Left lung (tissue), 10 donors: ENCODE results near the gene KDSR. TPM values are rescaled to one million over a fixed set of nuclear protein-coding genes. Genes with fewer than 3 reads are reported as not detected.

Source experiments
- ATAC-seq: fragments of 200-7000 bp; cut with Tn5 transposase; one replicate; pipeline ENCODE4 v1.9.1; 2020; ENCODE audit warnings: moderate library complexity
- DNase-seq, 4 donors: peaks; one replicate each; pipeline ENCODE4 v3.0.0-alpha.2; 2013 to 2020
- H3K27ac ChIP-seq, 2 donors: fragments of 200-600 bp; sonication (generic) in 1 of 2; one replicate each; pipeline versions ENCODE4 v1.5.0 to v1.8.0; 2020 to 2021
- H3K27me3 ChIP-seq, 2 donors: fragments of 200-600 bp; sonication (generic) in 1 of 2; one replicate each; pipeline versions ENCODE4 v1.5.0 to v1.8.0; 2020 to 2021
- H3K36me3 ChIP-seq, 2 donors: fragments of 200-600 bp; sonication (generic) in 1 of 2; one replicate each; pipeline versions ENCODE4 v1.5.0 to v1.8.0; 2020 to 2021
- H3K4me1 ChIP-seq, 2 donors: fragments of 200-600 bp; one replicate each; pipeline ENCODE4 v1.8.0; 2021
- H3K4me3 ChIP-seq, 2 donors: fragments of 200-600 bp; sonication (generic) in 1 of 2; one replicate each; pipeline versions ENCODE4 v1.5.0 to v1.8.0; 2020 to 2021; ENCODE audit warnings: mild to moderate bottlenecking in 1 of 2
- H3K9me3 ChIP-seq, 2 donors: fragments of 200-600 bp; sonication (generic) in 1 of 2; one replicate each; pipeline versions ENCODE4 v1.5.0 to v1.8.0; 2020 to 2021
- CTCF ChIP-seq, 2 donors: fragments of 200-600 bp; sonication (generic) in 1 of 2; IDR thresholded peaks; one replicate each; pipeline versions ENCODE4 v1.5.0 to v1.8.0; 2021; ENCODE audit warnings: antibody characterized with exemption in 2 of 2
- intact Hi-C, 2 donors: fragments of 100-400 bp; cut with DNase I; formaldehyde crosslinking; loops; one replicate each; pipeline versions ENCODE4 v1.11.2 to v1.14.2; 2022
- polyA plus RNA-seq, 6 donors: library from polyadenylated mRNA; unstranded; fragments of 120-200 nt; gene quantifications; one replicate each; pipeline ENCODE4 v1.2.1, GENCODE V29; 2013; ENCODE audit not compliant: insufficient read length in 6 of 6
- total RNA-seq, 2 donors: library from RNA; stranded (reverse); fragmentation: NEBNext Ultra II Directional; extraction: Animal tissue kit (Norgen Biotek cat#: 25700); gene quantifications; one replicate each; pipeline ENCODE4 v1.2.1, GENCODE V29; 2021
- donor health status: DM: no; HTN: yes; CAD: no.
- donor health status: DM: no; HTN: no; CAD: no.

KDSR gene
- total and polyA plus RNA-seq, 8 donors: 41.1 to 70.2 (median 42.4) TPM

DNA sequence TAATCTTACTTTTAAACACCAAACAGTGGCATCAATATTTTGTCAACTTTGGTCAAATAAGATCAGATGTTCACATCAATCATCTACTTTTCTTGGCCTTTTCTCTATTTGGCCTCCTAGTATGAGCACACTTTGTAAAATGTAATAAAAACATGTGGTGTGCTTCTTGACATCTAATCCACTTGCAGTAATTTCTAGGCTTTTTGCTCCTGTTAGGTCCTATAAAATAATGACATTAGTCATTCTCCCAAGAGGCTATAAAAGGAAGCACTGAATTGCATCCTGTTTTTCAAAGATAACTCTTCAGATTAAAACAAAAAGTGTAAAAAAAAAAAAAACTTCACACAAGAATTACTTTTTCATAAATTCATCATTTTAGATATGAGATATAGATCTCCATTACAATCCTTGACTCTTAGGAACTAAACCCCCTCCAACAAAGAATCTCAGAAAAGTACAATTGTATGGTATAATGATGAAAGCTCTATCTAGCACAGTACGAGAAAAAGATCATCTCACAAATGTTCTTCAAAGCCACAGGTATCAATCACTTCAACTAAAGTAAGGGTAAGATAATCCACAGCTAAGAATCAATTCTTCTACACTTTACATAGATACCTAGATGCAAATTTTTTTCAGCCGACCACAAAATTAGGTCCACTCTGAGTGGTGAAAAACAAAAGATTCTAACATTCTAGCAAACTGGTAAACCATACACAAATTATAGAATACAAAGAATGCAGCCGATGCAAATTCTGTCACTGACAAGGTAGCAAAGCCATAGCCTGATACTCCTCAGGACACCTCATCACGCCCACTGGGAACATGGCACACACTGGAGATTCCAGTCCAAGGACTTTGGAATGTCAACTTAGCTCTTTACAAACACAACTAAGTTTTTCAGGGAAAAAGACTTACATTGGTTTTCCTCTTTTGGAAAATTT is 50.1 kb downstream of the KDSR start:
- Histone ChIP-seq H3K4me3 (peak overlapping the region in 1 of 2 donors; percentile 76), H3K36me3 (no peaks in the 10 kb centered on the region), H3K4me1 (peaks cover 12 to 37% of the 10 kb centered on the region in 2 donors), H3K27ac (no peak overlapping the region), H3K9me3 (no peaks in the 10 kb centered on the region), H3K27me3 (peaks cover 0 to 16% of the 10 kb centered on the region in 2 donors)
- no peak for TF ChIP-seq CTCF (IDR thresholded peaks at IDR 0.05)
- ATAC-seq: no peak
- no peak for DNase-seq
- intact Hi-C loops: no loop called here

DNA sequence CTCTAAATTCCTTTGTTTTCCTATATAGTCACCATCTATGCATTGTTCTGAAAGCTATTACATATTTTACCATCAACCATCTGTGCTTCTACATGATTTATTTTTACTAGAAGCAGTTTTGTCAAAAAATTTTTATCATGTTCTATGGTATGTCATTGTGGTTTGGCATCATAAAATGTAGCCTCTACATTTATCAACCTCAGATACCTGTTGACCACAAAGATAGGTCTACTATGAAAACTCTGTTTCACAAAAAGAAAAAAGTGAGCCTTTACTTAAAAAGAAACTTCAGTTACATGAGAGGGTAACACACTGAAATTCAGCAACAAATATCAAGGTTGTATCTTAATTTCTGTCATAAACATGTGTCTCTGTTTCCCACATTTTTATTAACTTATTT is 51.1 kb downstream of the KDSR start:
- Histone ChIP-seq H3K36me3 (no peaks in the 10 kb centered on the region), H3K9me3 (no peaks in the 10 kb centered on the region), H3K27ac (no peak overlapping the region), H3K4me3 (no peak overlapping the region), H3K4me1 (peaks cover 12 to 34% of the 10 kb centered on the region in 2 donors), H3K27me3 (peaks cover 0 to 16% of the 10 kb centered on the region in 2 donors)
- intact Hi-C loops: no loop called here
- DNase-seq (no peak), ATAC-seq (no peak)
- TF ChIP-seq CTCF (IDR thresholded peaks at IDR 0.05): no peak

- Histone ChIP-seq H3K4me3 (no peak overlapping the region), H3K9me3 (no peaks in the 10 kb centered on the region), H3K27ac (no peak overlapping the region), H3K36me3 (no peaks in the 10 kb centered on the region), H3K27me3 (peaks cover 0 to 16% of the 10 kb centered on the region in 2 donors), H3K4me1 (peaks cover 12 to 32% of the 10 kb centered on the region in 2 donors)
- ATAC-seq (no peak), DNase-seq (no peak)
- intact Hi-C loops: no loop called here
- no peak for TF ChIP-seq CTCF (IDR thresholded peaks at IDR 0.05)
Measured at GRCh38 chr18:63315131-63315662, 51.8 kb downstream of the KDSR start.

GRCh38 chr18:63314062-63314790 is 52.8 kb downstream of the KDSR start:
- DNase-seq (no peak), ATAC-seq (no peak)
- no peak for TF ChIP-seq CTCF (IDR thresholded peaks at IDR 0.05)
- Histone ChIP-seq H3K27ac (no peak overlapping the region), H3K4me1 (peaks cover 12 to 32% of the 10 kb centered on the region in 2 donors), H3K9me3 (no peaks in the 10 kb centered on the region), H3K27me3 (peaks cover 0 to 12% of the 10 kb centered on the region in 2 donors), H3K4me3 (no peak overlapping the region), H3K36me3 (no peaks in the 10 kb centered on the region)
- intact Hi-C loops: no loop called here
